Progenitor cell of endocrine pancreas (in vitro differentiated cells): Measurements from ENCODE around the gene LSM5. TPM values are rescaled to one million over a fixed set of nuclear protein-coding genes. Genes with fewer than 3 reads are reported as not detected.
A peak's percentile ranks its signal among the peaks of the same experiment; 100 is the strongest.

ENCODE experiments used
- DNase-seq: peaks from one replicate; pipeline ENCODE4 v3.0.0; 2021; ENCODE audit warnings: low spot score; ENCODE audit not compliant: unreplicated experiment
- H3K27ac Mint-ChIP-seq: 2 replicates; pipeline ENCODE4 v1.8.0; 2021; ENCODE audit warnings: mild to moderate bottlenecking, moderate library complexity, mixed read lengths
- H3K27me3 Mint-ChIP-seq: 2 replicates; pipeline ENCODE4 v1.8.0; 2021; ENCODE audit warnings: mixed read lengths
- H3K36me3 Mint-ChIP-seq: 2 replicates; pipeline ENCODE4 v1.8.0; 2022; ENCODE audit warnings: mixed read lengths; ENCODE audit not compliant: insufficient read depth
- H3K4me1 Mint-ChIP-seq: 2 replicates; pipeline ENCODE4 v1.8.0; 2021; ENCODE audit warnings: low read depth, mixed read lengths
- H3K4me3 Mint-ChIP-seq: 2 replicates; pipeline ENCODE4 v1.8.0; 2021; ENCODE audit warnings: low read depth, mild to moderate bottlenecking, moderate library complexity, mixed read lengths
- H3K9me3 Mint-ChIP-seq: 2 replicates; pipeline ENCODE4 v1.8.0; 2021; ENCODE audit warnings: low read depth, mixed read lengths
- long read RNA-seq: library from polyadenylated mRNA; unstranded; transcript quantifications from one replicate; pipeline ENCODE4 v2.0.0, GENCODE V29; 2020
- total RNA-seq: library from RNA; stranded (reverse); gene quantifications from 2 replicates; pipeline ENCODE4 v1.2.1, GENCODE V29; 2021
- TF ChIP-seq, protein P1 (sequence below): fragments of 200-600 bp; sonication (generic); IDR thresholded peaks from one replicate; pipeline ENCODE4 v1.5.0; 2021; ENCODE audit warnings: antibody characterized with exemption, mild to moderate bottlenecking; ENCODE audit not compliant: unreplicated experiment

The LSM5 gene
- 76.9 and 78.1 TPM in 2 replicates for total RNA-seq
- long read RNA-seq, transcript LSM5-208 (5 exons, 2,258 nt) = major isoform, 59 of 75 reads
- long read RNA-seq, partial matches to known transcripts = 1 of 75 reads
- long read RNA-seq, other reads (novel, unspliced or antisense) = 7 of 75 reads

DNA sequence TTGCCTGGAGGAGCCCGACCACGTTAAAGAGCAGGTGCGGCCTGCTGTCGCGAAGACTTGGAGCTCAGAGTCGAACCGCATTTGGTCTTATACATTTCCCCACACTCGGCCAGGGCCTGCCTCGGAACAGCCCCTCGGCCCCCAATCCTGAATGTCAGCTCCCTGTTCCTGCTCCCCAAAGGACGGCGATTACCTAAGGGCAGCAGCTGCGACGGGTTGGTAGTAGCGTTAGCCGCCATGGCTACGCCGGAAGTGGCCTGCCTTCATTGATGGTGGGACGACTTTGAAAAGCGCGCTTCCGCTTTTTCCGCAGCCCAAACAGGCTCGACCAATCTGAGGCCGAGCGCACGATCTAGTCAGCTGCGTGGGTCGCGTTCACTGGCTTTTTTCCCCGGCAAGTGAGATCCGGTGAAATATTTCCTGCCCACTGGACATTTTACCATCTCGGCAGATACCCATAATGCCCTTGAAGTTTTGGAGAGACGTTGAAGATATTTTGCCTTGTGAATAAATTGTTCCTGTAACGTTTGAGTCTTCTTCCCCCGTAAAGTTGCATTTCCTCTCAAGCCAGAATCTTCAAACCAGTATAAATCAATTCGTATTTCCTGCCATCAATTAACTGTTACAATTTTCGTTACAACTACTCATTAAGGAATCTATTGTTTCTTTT lies at the start of gene LSM5:
LSM5 (minus strand) TSS at position 254 of the 670 bp plus-strand sequence; CDS start at position 239, 15 bp downstream.
- peak within 1 kb of the TSS; percentile 92 for H3K27ac Mint-ChIP-seq
- H3K27me3 Mint-ChIP-seq = no peaks in the 10 kb centered on the region
- no peaks in the 10 kb centered on the region for H3K9me3 Mint-ChIP-seq
- TF ChIP-seq, protein P1, sequence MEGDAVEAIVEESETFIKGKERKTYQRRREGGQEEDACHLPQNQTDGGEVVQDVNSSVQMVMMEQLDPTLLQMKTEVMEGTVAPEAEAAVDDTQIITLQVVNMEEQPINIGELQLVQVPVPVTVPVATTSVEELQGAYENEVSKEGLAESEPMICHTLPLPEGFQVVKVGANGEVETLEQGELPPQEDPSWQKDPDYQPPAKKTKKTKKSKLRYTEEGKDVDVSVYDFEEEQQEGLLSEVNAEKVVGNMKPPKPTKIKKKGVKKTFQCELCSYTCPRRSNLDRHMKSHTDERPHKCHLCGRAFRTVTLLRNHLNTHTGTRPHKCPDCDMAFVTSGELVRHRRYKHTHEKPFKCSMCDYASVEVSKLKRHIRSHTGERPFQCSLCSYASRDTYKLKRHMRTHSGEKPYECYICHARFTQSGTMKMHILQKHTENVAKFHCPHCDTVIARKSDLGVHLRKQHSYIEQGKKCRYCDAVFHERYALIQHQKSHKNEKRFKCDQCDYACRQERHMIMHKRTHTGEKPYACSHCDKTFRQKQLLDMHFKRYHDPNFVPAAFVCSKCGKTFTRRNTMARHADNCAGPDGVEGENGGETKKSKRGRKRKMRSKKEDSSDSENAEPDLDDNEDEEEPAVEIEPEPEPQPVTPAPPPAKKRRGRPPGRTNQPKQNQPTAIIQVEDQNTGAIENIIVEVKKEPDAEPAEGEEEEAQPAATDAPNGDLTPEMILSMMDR = no peak
- peaks cover 9% of the 10 kb centered on the region for H3K36me3 Mint-ChIP-seq
- H3K4me1 Mint-ChIP-seq = peaks cover 13% of the 10 kb centered on the region
- peak; percentile 66 for DNase-seq
- peak within 1 kb of the TSS; percentile 83 for H3K4me3 Mint-ChIP-seq

DNA sequence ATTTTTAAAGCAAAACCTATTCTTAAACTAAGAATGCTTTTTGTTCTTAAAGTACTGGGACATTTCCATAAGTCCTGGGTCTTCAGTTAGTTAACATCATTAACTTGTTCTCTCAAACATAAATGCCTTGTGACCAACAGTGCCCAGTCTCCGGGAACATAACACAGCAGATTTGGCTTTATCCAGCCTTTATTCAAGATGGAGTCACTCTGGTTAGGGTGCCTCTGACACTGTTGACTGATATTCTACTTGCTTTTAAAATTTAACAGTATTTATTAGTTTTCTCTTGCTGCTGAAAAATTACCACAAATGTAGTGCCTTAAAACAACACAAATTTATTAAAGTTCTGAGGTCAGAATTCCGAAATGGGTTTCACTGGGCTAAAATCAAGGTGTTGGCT lies 49.2 kb upstream of the LSM5 start:
- no peak for DNase-seq
- Mint-ChIP-seq H3K27ac (no peak overlapping the region), H3K27me3 (no peaks in the 10 kb centered on the region), H3K9me3 (peaks cover 4% of the 10 kb centered on the region), H3K4me1 (no peaks in the 10 kb centered on the region), H3K4me3 (no peak overlapping the region), H3K36me3 (peaks cover 15% of the 10 kb centered on the region)
- TF ChIP-seq, protein P1 = no peak

DNA sequence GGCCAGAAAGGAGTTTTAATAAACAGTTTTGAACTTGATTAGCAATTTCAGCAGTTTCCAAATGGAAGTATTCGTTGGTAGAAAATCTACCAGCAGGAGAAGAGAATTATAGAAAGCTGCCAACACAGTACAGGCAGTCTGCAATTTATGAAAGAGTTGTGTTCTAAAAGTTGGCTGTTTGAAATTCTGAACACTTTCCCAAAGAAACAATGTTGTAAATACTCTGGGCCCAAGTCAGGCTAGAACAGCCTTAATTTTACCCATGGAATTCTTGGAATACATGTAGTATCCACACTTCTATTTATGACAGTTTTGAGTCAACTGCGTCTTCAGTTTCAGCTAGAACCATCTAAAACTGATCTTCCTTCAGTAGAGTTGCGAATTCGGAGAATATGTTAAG lies 47.6 kb upstream of the LSM5 start:
- no peak for DNase-seq
- no peaks in the 10 kb centered on the region for H3K27me3 Mint-ChIP-seq
- H3K9me3 Mint-ChIP-seq = peaks cover 4% of the 10 kb centered on the region
- TF ChIP-seq, protein P1 = no peak
- peaks cover 5% of the 10 kb centered on the region for H3K4me1 Mint-ChIP-seq
- no peak overlapping the region for H3K27ac Mint-ChIP-seq
- H3K4me3 Mint-ChIP-seq = no peak overlapping the region
- H3K36me3 Mint-ChIP-seq = peaks cover 8% of the 10 kb centered on the region

DNA sequence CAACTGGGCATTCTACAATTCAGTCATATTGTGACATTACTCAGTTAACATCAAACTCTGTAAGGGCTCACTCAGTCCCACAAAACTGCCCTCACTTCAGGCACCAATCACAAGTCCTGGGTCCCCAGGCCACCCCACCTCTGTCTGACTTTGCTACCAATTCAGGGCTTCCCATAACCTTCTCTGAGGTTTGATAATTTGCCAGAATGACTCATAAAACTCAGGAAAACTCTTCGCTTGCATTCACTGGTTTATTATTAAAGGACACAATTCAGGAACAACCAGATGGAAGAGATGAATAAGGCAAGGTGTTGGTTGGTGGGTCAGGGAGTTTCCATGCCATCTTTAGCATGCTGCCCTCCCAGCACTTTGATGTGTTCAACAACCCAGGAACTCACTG lies 46.4 kb upstream of the LSM5 start:
- Mint-ChIP-seq H3K36me3 (peaks cover 8% of the 10 kb centered on the region), H3K27me3 (no peaks in the 10 kb centered on the region)
- no peak for DNase-seq

DNA sequence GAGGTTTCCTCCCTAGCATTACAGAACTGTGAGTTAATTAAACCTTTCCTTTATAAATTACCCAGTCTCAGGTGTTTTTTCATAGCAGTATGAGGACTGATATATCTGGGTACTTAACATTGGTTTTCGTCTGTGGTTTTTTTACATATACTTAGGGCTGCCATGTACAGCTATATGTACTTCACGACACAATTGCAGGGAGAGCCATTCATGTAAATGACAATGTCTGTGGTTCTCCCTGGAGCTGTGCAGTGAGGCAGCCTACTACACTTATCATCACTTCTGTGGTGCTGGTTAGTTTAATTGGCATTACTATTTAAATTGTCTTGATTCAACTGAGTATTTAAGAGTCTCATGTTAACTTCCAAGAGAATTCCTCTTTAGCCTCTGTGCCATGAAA lies 45.8 kb upstream of the LSM5 start:
- Mint-ChIP-seq H3K9me3 (peaks cover 4% of the 10 kb centered on the region), H3K4me1 (peaks cover 7% of the 10 kb centered on the region), H3K27ac (no peak overlapping the region), H3K36me3 (peaks cover 8% of the 10 kb centered on the region), H3K4me3 (no peak overlapping the region), H3K27me3 (no peaks in the 10 kb centered on the region)
- DNase-seq = no peak
- TF ChIP-seq, protein P1 = no peak

More for the DNA sequence above, 46.4 kb upstream of the LSM5 start:
- peak overlapping the region; percentile 79 for H3K27ac Mint-ChIP-seq
- peaks cover 4% of the 10 kb centered on the region for H3K9me3 Mint-ChIP-seq
- TF ChIP-seq, protein P1 = no peak
- no peak overlapping the region for H3K4me3 Mint-ChIP-seq
- H3K4me1 Mint-ChIP-seq = peaks cover 7% of the 10 kb centered on the region
